Stomach (tissue), 4 donors: ENCODE results near the gene ADAMTS10.

Experiments used
- CTCF ChIP-seq, 7 experiments: fragments of 450-650 bp in 4 of 7; fragments of 200-600 bp in 3 of 7; sonication (generic) in 3 of 7; IDR thresholded peaks; one replicate each; pipeline ENCODE4 v1.5.1; 2016 to 2019; ENCODE audit warnings: antibody characterized with exemption in 7 of 7, control low read depth in 2 of 7, mild to moderate bottlenecking in 1 of 7
- POLR2A ChIP-seq, 4 donors: fragments of 450-650 bp; IDR thresholded peaks; one replicate each; pipeline ENCODE4 v1.6.1; 2016; ENCODE audit warnings: antibody characterized with exemption in 4 of 4, control low read depth in 2 of 4, mild to moderate bottlenecking in 1 of 4, moderate library complexity in 1 of 4

- TF ChIP-seq POLR2A (IDR thresholded peaks at IDR 0.05) (no peak), CTCF (IDR thresholded peaks at IDR 0.05) (no peak)
These were observed 18.1 kb downstream of the ADAMTS10 start for GRCh38 chr19:8592231-8593009.
